Keratinocyte (primary cell): Measurements from ENCODE around the gene AVPR2. TPM values are rescaled to one million over a fixed set of nuclear protein-coding genes. Genes with fewer than 3 reads are reported as not detected.
A peak's percentile ranks its signal among the peaks of the same experiment; 100 is the strongest.

Experiments
- DNase-seq: peaks from one replicate; pipeline ENCODE4 v3.0.0-alpha.2; 2011; ENCODE audit warnings: low read depth, missing footprints, low spot score
- FAIRE-seq: peaks from 2 replicates; lab custom pipeline; 2011; peaks lifted over from hg19 to GRCh38; lab: Jason Lieb, UNC
- H2AFZ ChIP-seq: 2 replicates; pipeline ENCODE4 v1.6.0; 2012; ENCODE audit warnings: low read length, control low read depth, inconsistent platforms; ENCODE audit not compliant: control insufficient read depth
- H3K27ac ChIP-seq: 2 replicates; pipeline ENCODE4 v1.5.1; 2011; ENCODE audit warnings: low read length; ENCODE audit not compliant: control insufficient read depth, insufficient read depth
- H3K27me3 ChIP-seq: 3 replicates; pipeline ENCODE4 v1.6.0; 2011; ENCODE audit warnings: low read length; ENCODE audit not compliant: control insufficient read depth, insufficient read depth; ENCODE audit errors: extremely low read depth
- H3K36me3 ChIP-seq, 2 experiments: 2 replicates in 1 of 2; 3 replicates in 1 of 2; pipeline ENCODE4 v1.5.1; 2011; ENCODE audit warnings: low read length in 2 of 2, mild to moderate bottlenecking in 1 of 2; ENCODE audit not compliant: control insufficient read depth in 2 of 2, insufficient read depth in 2 of 2; ENCODE audit errors: extremely low read depth in 1 of 2
- H3K4me1 ChIP-seq: 3 replicates; pipeline ENCODE4 v1.5.1; 2011; ENCODE audit warnings: low read length; ENCODE audit not compliant: control insufficient read depth, insufficient read depth; ENCODE audit errors: extremely low read depth
- H3K4me2 ChIP-seq: 3 replicates; pipeline ENCODE4 v1.6.0; 2011; ENCODE audit warnings: low read depth, low read length; ENCODE audit not compliant: control insufficient read depth, insufficient read depth; ENCODE audit errors: extremely low read depth
- H3K4me3 ChIP-seq, 3 experiments: fragments of 200-600 bp in 1 of 3; sonication (generic) in 1 of 3; 2 replicates in 2 of 3; 3 replicates in 1 of 3; pipeline ENCODE4 v1.5.1; 2011 to 2016; ENCODE audit warnings: low read length in 3 of 3, mild to moderate bottlenecking in 3 of 3, control low read depth in 2 of 3, inconsistent platforms in 1 of 3, low read depth in 1 of 3, mixed read lengths in 1 of 3, mixed run types in 1 of 3, moderate library complexity in 1 of 3; ENCODE audit not compliant: control insufficient read depth in 2 of 3, insufficient read depth in 2 of 3; ENCODE audit errors: extremely low read depth in 1 of 3
- H3K79me2 ChIP-seq: 2 replicates; pipeline ENCODE4 v1.6.0; 2012; ENCODE audit warnings: low read length; ENCODE audit not compliant: control insufficient read depth, insufficient read depth
- H3K9ac ChIP-seq: 3 replicates; pipeline ENCODE4 v1.6.0; 2011; ENCODE audit warnings: low read length; ENCODE audit not compliant: control insufficient read depth, insufficient read depth; ENCODE audit errors: extremely low read depth
- H3K9me1 ChIP-seq: 3 replicates; pipeline ENCODE4 v1.6.0; 2011; ENCODE audit warnings: low read length; ENCODE audit not compliant: control insufficient read depth, insufficient read depth; ENCODE audit errors: extremely low read depth
- H3K9me3 ChIP-seq: 2 replicates; pipeline ENCODE4 v1.5.1; 2012; ENCODE audit warnings: low read depth, low read length; ENCODE audit not compliant: control insufficient read depth
- H4K20me1 ChIP-seq: 3 replicates; pipeline ENCODE4 v1.6.0; 2011; ENCODE audit warnings: low read length; ENCODE audit not compliant: control insufficient read depth, insufficient read depth; ENCODE audit errors: extremely low read depth
- CTCF ChIP-seq, 3 experiments: IDR thresholded peaks in 1 of 3; conservative IDR thresholded peaks in 1 of 3; optimal IDR thresholded peaks in 1 of 3; 2 replicates in 2 of 3; 3 replicates in 1 of 3; pipeline versions ENCODE3 to v1.5.1; 2011; ENCODE audit warnings: low read length in 3 of 3, mild to moderate bottlenecking in 3 of 3, moderate library complexity in 2 of 3, control low read depth in 1 of 3, inconsistent platforms in 1 of 3; ENCODE audit not compliant: insufficient read depth in 2 of 3; ENCODE audit errors: extremely low read depth in 1 of 3
- EZH2 ChIP-seq: IDR thresholded peaks from one replicate; pipeline ENCODE4 v1.6.1; 2012; ENCODE audit warnings: inconsistent platforms, mild to moderate bottlenecking, low read length, moderate library complexity
- dilution Hi-C: fragments of 300-500 bp; cut with MboI; formaldehyde crosslinking; loops from one replicate; pipeline ENCODE4 v1.7.0; 2020; ENCODE audit warnings: low sequenced_read_pairs; ENCODE audit not compliant: extremely low pct_ligation_motif_present
- polyA plus RNA-seq, 5 experiments: library from polyadenylated mRNA; depleted of rRNA in 3 of 5; stranded (reverse) in 3 of 5; stranded (forward) in 1 of 5; unstranded in 1 of 5; fragments of >200 nt; gene quantifications; 1 replicate in 1 of 5; 2 replicates in 3 of 5; 3 replicates in 1 of 5; pipeline versions ENCODE4 v1.2.1 to v1.2.3, GENCODE V29; 2011 to 2012; ENCODE audit warnings: missing spikeins in 2 of 5, low read depth in 1 of 5, low replicate concordance in 1 of 5

Gene AVPR2
- polyA plus RNA-seq, 1 donor (not counting 4 experiments of a cell fraction or from before 2014, with no cell fraction given): not detected

DNA sequence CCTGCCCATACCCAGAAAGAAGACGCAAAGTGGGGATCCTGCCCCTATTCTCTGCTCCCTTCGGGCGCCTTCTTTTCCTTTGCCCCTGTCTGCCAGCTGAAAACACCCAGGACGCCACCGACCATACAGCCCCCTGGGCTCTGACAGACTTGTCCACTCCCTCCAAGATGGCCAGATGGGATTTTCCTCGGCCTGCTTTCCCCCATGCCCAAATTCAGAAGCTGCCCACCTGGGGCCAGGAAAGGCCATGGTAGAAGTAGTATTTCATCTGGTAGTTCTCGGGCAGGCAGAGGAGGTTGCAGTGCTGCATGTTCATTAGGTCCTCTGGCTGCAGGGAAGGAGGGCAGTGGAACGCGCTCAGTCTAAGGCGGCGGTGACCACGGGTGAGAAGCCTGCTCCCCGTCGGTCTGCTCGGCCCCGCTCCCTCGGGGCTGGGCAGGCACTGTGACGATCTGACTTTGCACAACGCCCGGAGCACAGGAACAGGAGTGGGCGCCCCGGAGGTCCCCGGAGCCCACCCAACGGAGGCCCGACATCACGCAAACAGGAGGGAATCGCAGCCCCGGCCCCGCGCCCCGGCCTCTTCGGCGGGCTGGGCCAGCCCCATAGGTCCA is 29.8 kb downstream of the AVPR2 start:
- DNase-seq: no peak
- dilution Hi-C loops: no loop called here
- H3K9ac ChIP-seq: peak overlapping the region; percentile 75
- H3K27me3 ChIP-seq: no peaks in the 10 kb centered on the region
- peak overlapping the region; percentile 31 for H3K27ac ChIP-seq
- H2AFZ ChIP-seq: no peak overlapping the region
- H4K20me1 ChIP-seq: no peaks in the 10 kb centered on the region
- H3K4me3 ChIP-seq: peak overlapping the region; percentile 61 to 79 (median 76)
- H3K9me1 ChIP-seq: no peaks in the 10 kb centered on the region
- peak overlapping the region; percentile 82 for H3K4me2 ChIP-seq
- peaks cover 28% of the 10 kb centered on the region for H3K79me2 ChIP-seq
- H3K4me1 ChIP-seq: peaks cover 3% of the 10 kb centered on the region
- no peak for TF ChIP-seq CTCF (optimal IDR thresholded peaks at IDR 0.05 in 1 of 3, IDR thresholded peaks at IDR 0.05 in 1 of 3, conservative IDR thresholded peaks at IDR 0.05 in 1 of 3; ENCODE audit: extremely low read depth in 1 of 3, insufficient read depth in 2 of 3, low read length in 3 of 3)
- H3K9me3 ChIP-seq: no peaks in the 10 kb centered on the region
- no peak for FAIRE-seq
- peaks cover 3 to 9% of the 10 kb centered on the region in 2 experiments for H3K36me3 ChIP-seq

GRCh38 chrX:153934762-153935325 is 30.4 kb downstream of the AVPR2 start, which contains the start of gene NAA10:
Gene NAA10 (minus strand): TSS chrX:153935037. CDS start chrX:153934904, 133 bp downstream.
- H4K20me1 ChIP-seq: no peaks in the 10 kb centered on the region
- dilution Hi-C loops: no loop called here
- H3K36me3 ChIP-seq: peaks cover 0 to 8% of the 10 kb centered on the region in 2 experiments
- H3K27ac ChIP-seq: peak within 1 kb of the TSS; percentile 31
- peaks cover 3% of the 10 kb centered on the region for H3K4me1 ChIP-seq
- no peak for TF ChIP-seq EZH2
- TF ChIP-seq CTCF (optimal IDR thresholded peaks at IDR 0.05 in 1 of 3, IDR thresholded peaks at IDR 0.05 in 1 of 3, conservative IDR thresholded peaks at IDR 0.05 in 1 of 3; ENCODE audit: extremely low read depth in 1 of 3, insufficient read depth in 2 of 3, low read length in 3 of 3): no peak
- H3K9me3 ChIP-seq: no peaks in the 10 kb centered on the region
- H2AFZ ChIP-seq: no peak within 1 kb of the TSS
- H3K79me2 ChIP-seq: peaks cover 28% of the 10 kb centered on the region
- H3K4me3 ChIP-seq: peak within 1 kb of the TSS; percentile 61 to 79 (median 76)
- H3K27me3 ChIP-seq: no peaks in the 10 kb centered on the region
- peak within 1 kb of the TSS; percentile 82 for H3K4me2 ChIP-seq
- no peak for FAIRE-seq
- peak within 1 kb of the TSS; percentile 75 for H3K9ac ChIP-seq
- H3K9me1 ChIP-seq: no peaks in the 10 kb centered on the region
- no peak for DNase-seq
